ENCODE measurements around the gene CDH18.
"Not testable (repeated sequence)": the region's sequence is repeated elsewhere in the genome, so short reads cannot be mapped to it uniquely, and the experiment has no call there.

CDH18 gene

GRCh38 chr5:19859020-19859419, 129.0 kb downstream of the CDH18 start:
- no peak for DNase-seq (ENCODE audit: low read depth)

- no peak for DNase-seq (ENCODE audit: low read depth)
Measured at GRCh38 chr5:19855931-19856330, 132.1 kb downstream of the CDH18 start.

DNA sequence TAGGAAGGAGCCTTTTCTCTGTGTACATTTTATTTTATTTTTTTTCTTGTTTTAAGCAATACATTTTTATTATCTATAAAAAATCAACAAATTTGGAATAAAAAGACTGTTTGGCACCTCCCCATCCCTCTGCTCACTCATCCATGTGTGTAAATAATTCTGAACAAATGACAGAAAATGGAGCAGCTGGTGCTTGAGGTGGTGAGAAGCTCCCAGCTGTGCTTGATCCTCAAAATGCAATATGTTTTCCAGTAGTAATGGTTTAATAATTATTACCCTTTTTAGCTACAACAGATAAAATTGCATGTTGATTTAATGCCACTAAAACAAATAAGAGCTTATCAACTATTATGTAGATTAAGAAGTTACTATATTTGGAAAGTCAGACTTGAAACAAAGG, 132.5 kb downstream of the CDH18 start:
- DNase-seq (ENCODE audit: low read depth) = no peak

DNA sequence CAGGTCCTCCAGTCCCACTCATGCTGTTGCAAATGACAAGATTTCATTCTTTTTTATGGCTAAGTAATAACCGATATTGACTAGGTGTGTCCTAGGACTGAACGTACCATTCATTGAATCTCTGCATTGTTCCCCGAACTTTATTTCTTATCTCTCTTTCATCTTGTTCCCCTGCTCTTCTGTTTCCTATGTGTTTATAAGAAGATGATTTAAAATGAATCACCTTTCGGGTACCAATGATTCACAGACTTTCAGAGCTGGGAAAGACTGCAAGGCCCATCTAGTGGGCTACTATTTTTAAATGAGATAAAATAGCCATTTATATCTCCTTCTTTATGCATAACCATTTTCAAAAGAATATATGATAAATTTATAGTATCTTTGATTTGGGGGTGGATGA, 133.0 kb downstream of the CDH18 start:
- DNase-seq (ENCODE audit: low read depth) = no peak

DNA sequence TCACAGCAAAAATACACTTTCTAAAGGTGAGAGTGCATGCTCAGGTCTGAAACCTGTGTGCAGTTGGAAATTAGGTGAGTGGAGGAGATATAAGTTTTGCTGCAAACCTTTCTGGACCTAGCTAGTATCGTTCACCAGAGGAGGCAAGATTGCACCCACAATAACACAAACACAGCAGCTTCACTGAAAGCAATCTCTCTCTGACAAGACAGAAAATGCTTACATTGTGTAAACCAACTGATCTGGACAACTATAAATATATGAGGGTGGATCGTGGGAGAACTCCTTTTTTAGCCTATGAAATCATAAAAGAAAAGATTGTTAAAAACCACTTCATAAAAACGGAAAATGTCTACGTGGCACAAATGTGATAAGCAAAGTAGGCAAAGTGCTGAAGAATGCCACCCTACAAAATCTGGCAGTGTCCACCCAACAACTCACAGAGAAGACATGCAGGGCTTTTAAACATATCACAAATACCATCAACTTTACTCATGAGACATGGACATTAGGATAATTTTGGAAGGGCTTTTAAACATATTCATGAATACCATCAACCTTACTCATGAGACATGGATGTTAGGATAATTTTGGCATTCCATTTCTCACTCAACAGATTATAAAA, 134.3 kb downstream of the CDH18 start:
- DNase-seq (ENCODE audit: low read depth) = no peak

GRCh38 chr5:19837536-19838174, 150.3 kb downstream of the CDH18 start:
- no peak for DNase-seq (ENCODE audit: low read depth)

GRCh38 chr5:19835442-19835841, 152.6 kb downstream of the CDH18 start:
- no peak for DNase-seq (ENCODE audit: low read depth)

- not testable (repeated sequence) for DNase-seq (ENCODE audit: low read depth)
Measured at GRCh38 chr5:19812720-19813119, 175.3 kb downstream of the CDH18 start.

- no peak for DNase-seq (ENCODE audit: low read depth)
Measured at GRCh38 chr5:19806756-19807155, 181.2 kb downstream of the CDH18 start.

- DNase-seq (ENCODE audit: low read depth) = no peak
Measured at GRCh38 chr5:19802686-19803085, 185.3 kb downstream of the CDH18 start.

DNA sequence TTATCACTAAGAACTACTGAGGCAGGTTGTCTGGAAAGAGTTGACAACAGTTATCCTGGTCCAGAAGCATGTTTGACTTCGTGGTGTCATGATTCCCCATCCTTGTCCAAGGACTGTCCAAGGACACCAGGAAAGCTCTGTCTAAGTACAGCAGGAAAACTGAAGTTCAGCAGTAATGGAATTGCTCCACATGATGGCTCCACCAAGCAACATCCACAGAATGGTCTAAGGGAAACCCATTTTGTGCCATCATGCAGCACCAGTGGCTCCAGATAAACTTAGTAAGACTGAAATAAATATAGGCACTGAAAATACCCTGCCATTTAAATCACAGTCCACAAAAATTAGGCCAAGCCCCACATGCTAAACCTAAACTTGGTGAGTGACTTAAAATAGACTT, 192.8 kb downstream of the CDH18 start:
- no peak for DNase-seq (ENCODE audit: low read depth)

DNA sequence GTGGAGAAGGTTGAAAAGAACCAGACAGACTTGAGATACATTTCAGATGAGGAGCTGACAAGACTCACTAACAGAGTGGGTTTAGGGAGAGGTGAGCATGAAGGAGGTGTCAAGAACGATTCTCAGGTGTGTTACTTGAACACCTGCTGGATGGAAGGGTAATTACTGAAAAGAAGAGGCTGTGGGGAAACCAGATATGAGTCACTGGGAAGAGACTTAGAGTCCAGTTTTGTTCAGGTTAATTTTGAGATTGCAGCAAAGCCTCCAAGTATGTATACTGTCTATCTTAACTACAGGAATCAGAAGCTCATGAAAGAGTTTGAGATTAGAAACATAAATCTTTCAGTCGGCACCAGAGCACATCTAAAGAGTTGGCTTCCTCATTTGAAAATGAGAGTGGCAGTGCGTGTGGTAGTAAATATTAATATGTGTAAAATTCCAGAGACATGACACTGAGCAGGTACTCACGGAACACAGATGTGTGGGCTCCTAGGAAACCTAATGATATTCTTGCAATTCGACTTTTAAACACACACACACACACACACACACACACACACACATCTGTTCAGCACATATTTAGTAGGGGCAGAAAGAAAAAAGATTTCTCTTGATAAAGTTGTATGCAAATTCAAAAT, 197.1 kb downstream of the CDH18 start:
- DNase-seq (ENCODE audit: low read depth) = no peak

GRCh38 chr5:19782566-19782965, 205.4 kb downstream of the CDH18 start:
- no peak for DNase-seq (ENCODE audit: low read depth)

DNA sequence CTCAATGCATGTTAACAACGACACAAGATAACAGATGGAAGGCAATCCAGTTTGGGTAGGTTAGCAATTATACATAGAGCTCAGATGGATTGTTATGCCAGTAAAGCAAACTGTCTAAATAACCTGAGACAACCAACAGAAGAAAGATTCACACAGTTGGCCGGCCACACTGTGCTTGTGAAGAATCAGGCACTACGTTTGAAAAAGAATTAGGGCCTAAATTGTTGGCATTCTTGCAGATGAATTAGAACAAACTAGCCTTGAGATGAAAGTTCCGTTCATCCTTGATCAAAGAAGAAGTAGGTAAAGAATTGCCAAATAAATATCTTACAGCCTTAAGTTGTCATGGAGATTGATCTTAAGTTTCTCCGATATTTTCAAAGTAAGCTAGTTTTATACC, 210.6 kb downstream of the CDH18 start:
- no peak for DNase-seq (ENCODE audit: low read depth)

DNA sequence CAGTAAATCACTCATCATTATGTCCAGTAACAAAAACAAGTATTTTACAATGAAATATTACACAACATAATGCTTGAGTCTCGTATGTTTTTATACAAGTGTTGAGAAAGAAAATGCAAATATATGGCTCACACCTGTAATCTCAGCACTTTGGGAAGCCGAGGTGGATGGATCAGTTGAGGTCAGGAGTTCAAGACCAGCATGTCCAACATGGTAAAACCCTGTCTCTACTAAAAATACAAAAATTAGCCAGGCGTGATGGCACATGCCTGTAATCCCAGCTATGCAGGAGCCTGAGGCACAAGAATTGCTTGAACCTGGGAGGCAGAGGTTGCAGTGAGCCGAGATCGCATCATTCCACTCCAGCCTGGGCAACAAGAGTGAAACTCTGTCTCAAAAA, 211.1 kb downstream of the CDH18 start:
- DNase-seq (ENCODE audit: low read depth) = not testable (repeated sequence)

- DNase-seq (ENCODE audit: low read depth) = no peak
Measured at GRCh38 chr5:19771174-19771835, 216.7 kb downstream of the CDH18 start.

- no peak for DNase-seq (ENCODE audit: low read depth)
Measured at GRCh38 chr5:19770396-19770795, 217.6 kb downstream of the CDH18 start.

- no peak for DNase-seq (ENCODE audit: low read depth)
Measured at GRCh38 chr5:19767987-19768386, 220.0 kb downstream of the CDH18 start.

DNA sequence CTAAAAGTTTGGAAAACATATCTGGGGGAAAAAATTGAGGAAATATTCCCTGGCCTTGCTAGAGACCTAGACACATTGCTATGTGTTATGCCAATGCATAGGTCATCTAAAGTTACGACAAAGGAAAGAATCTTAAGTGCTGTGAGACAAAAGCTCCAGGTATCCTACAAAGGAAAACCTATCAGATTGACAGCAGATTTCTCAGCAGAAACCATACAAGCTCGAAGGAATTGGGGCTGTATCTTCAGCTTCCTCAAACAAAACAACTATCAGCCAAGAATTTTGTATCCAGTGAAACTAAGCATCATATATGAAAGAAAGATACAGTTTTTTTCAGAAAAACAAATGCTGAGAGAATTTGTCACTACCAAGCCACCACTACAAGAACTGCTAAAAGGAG, 234.4 kb downstream of the CDH18 start:
- DNase-seq (ENCODE audit: low read depth) = no peak

- DNase-seq (ENCODE audit: low read depth) = no peak
Measured at GRCh38 chr5:19751326-19751725, 236.7 kb downstream of the CDH18 start.

GRCh38 chr5:19745247-19745646, 242.8 kb downstream of the CDH18 start:
- DNase-seq (ENCODE audit: low read depth) = no peak

GRCh38 chr5:19739671-19740070, 248.3 kb downstream of the CDH18 start:
- DNase-seq (ENCODE audit: low read depth) = no peak

DNA sequence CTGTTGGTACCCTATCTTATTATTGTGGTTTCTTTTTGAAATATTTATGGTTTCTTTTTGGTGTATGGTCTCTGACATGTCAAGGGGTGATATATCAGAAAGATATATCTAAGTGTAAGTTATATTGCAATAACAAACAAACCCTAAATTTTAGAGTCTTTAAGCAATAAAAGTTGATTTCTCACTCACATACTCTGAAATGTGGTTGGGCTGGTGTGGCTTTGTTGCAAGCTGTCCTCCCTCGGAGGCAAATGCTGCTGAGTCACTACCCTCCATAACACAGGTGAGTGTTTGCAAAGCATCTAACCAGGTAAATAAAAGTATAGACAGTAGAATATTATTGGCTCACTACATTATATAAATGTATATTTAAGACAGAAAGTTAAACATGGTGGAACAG, 253.2 kb downstream of the CDH18 start:
- no peak for DNase-seq (ENCODE audit: low read depth)

Measured in stimulated activated CD4-positive, alpha-beta T cell treated with anti-CD3 and anti-CD28 coated beads, Interleukin-2, amount 100 ng/mL, for 4 hours (primary cell).